ENCODE data around the gene TMEM132D.

GRCh38 chr12:129385637-129385990 is 518.2 kb downstream of the TMEM132D start:
- TF ChIP-seq CTCF (IDR thresholded peaks at IDR 0.05; ENCODE audit: low read depth, low read length, missing input control) (no peak), TAF1 (conservative IDR thresholded peaks at IDR 0.05) (no peak), RXRA (IDR thresholded peaks at IDR 0.05) (no peak), SP1 (IDR thresholded peaks at IDR 0.05) (no peak), JUND (IDR thresholded peaks at IDR 0.05) (no peak), HNF4G (IDR thresholded peaks at IDR 0.05) (no peak), YY1 (IDR thresholded peaks at IDR 0.05) (no peak), EGR1 (IDR thresholded peaks at IDR 0.05; ENCODE audit: low read depth in 2 of 2) (no peak), GABPA (IDR thresholded peaks at IDR 0.05 in 1 of 2, conservative IDR thresholded peaks at IDR 0.05 in 1 of 2) (no peak), FOXA2 (IDR thresholded peaks at IDR 0.05) (no peak), REST (IDR thresholded peaks at IDR 0.05) (no peak), RAD21 (IDR thresholded peaks at IDR 0.05) (no peak), FOXA1 (IDR thresholded peaks at IDR 0.05) (no peak)
- TF ChIP-seq, protein P1, sequence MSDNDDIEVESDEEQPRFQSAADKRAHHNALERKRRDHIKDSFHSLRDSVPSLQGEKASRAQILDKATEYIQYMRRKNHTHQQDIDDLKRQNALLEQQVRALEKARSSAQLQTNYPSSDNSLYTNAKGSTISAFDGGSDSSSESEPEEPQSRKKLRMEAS (IDR thresholded peaks at IDR 0.05): no peak

All from liver (tissue), 3 donors.